Measurements from ENCODE around the gene PIEZO2. TPM values are rescaled to one million over a fixed set of nuclear protein-coding genes. Genes with fewer than 3 reads are reported as not detected.

PIEZO2 gene
- total RNA-seq: not detected in 2 replicates

DNA sequence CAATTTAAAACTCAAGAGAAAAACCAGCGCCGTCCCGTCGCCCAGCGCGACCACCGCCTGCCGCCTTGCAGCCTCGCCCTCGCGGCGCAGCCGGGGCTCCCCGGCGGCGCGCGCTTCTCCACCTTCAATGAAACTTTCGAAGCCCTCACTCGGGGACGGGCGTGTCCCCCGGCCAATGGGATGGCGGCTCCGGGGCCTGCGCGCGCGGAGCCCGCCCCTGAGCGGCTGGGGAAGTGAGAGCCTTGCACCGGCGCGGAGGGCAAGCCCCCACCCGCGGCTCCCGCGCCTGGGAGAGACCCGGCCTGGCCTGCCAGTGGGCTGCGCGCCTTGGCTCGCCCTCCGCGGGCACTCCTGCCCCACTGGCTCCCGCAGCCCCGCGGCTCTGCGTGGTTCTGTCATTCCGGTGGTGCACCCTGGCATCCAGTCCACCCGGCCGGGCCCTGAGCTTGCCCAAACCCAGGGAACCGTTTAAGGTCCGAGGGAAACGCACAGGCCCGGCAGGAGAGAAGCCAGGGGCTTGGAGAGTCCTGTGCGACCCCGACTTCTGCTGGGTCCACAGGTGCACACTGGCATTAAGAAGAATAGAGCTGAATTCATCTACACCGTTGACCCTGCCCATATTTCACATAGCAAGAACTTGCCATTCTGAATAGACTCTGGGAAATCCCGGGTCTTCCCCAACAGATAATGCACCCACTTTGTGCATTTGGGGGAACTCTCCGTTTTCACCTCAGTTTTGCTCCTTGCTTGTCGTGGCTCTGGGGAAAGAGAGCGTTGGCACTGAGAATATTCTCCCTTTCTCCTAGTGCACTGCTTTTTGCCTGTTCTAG lies at the start of gene PIEZO2:
PIEZO2 (minus strand) TSS at position 129 of the 830 bp plus-strand sequence. CDS start 981 bp downstream, outside the sequence.

All from myometrial cell (primary cell).